UCSD-AML1 (cell line): ENCODE data around the gene CEP72.
"Not testable (repeated sequence)": the region's sequence is repeated elsewhere in the genome, so short reads cannot be mapped to it uniquely, and the experiment has no call there.

Experiments
- DNase-seq: peaks from one replicate; lab custom pipeline; 2025; ENCODE audit not compliant: unreplicated experiment; lab: John Stamatoyannopoulos, UW

Gene CEP72

DNA sequence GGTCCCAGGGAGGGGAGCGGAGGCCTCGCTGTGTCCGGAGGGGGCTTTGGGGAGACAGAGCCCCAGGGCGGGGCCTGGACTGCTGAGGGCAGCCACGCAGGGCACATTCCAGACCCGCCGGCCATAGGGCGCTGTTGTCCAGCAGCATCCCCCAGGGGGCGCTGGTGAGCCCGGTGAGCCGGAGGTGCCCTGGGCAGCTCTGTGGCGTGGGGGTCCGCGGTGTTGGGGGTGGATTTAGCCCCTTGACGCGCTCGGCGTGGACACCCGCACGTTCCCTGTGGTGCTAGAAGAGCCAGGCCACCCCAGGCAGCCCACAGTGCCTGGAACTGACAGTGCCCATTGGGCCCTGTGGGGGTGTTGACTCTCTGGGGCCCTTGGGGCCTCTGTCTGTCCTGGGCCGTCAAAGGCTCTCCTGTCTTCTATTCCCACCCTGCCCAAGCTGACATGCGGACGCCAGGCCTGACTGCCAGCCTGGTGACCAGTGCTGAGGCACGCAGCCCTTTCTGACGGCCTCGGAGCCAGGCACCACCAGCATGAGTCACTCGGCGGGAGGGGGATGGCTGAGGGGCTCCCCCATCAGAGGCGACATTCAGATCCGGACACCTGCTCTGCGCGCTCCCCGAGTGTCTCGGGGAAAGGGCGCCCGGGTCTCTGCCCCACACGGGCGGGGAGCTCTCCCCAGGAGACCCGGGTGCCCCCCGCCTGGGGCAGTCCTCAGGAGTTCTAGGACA, 57.1 kb downstream of the CEP72 start:
- no peak for DNase-seq

DNA sequence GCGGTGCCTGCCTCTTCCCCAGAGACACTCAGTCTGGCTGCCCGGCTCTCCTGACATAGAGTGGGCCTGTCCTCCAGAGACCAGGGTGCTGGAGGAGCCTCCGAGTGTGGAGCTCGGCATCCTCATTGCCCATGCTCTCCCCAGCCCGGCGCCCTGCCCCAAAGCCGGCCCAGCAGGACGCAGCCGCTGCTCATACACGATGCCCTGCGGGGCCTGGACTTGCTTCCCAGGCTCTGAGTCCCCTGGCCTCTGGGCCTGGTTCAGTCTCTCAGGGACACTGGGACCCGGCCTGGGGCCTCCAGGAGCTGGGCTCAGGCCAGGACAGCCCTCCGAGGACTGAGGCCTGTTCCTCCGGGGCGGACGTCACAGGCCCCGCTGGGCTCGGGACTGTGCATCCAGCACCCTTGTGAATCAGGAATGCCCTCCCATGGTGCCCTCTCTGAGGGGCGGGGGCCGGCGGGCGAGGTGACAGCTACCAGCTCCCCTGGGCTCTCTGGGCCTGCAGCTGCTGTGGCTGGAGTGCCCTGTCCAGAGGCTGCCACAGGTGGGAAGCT, 57.8 kb downstream of the CEP72 start:
- no peak for DNase-seq

DNA sequence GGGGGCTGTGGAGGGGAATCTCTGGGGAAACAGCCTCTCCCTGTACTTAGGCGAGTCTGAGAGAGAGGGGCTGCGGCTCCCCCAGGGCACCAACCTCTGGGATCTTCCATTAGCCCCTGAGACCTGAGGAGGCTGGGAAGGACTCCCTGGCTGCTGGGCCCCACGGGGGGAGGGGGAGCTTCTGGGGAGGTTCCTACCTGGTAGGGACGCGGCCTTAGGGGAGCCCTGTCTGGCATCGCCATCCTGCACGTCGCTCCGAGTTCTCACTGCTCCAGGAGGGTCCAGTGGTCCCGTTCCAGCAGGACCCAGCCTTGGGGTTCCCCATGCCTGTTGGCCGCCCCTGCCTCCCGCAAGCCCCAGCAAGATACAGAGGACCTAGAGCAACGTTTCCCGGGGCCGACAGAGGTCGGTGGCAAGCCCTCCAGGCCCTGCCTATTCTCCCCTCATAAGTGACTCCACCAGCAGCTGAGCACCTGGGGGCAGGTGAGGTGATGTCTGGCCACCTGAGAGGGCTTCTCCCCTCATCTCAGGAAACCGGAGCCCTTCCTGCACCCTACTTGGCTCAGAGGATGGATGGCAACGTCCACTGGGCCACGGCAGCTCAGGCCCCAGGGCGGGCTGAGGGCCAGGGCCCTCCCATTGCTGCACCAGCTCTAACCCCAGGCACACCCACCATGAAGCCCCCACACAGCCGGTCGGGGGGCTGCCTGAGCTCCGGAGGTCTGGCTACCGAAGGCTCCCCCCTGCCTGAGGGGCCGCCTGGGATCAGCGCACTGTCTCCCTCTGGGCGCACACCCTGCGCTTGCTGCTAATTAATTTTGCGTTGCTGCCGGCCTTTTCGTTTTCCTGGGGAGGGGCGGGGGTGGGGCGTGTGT, 58.5 kb downstream of the CEP72 start:
- no peak for DNase-seq

DNA sequence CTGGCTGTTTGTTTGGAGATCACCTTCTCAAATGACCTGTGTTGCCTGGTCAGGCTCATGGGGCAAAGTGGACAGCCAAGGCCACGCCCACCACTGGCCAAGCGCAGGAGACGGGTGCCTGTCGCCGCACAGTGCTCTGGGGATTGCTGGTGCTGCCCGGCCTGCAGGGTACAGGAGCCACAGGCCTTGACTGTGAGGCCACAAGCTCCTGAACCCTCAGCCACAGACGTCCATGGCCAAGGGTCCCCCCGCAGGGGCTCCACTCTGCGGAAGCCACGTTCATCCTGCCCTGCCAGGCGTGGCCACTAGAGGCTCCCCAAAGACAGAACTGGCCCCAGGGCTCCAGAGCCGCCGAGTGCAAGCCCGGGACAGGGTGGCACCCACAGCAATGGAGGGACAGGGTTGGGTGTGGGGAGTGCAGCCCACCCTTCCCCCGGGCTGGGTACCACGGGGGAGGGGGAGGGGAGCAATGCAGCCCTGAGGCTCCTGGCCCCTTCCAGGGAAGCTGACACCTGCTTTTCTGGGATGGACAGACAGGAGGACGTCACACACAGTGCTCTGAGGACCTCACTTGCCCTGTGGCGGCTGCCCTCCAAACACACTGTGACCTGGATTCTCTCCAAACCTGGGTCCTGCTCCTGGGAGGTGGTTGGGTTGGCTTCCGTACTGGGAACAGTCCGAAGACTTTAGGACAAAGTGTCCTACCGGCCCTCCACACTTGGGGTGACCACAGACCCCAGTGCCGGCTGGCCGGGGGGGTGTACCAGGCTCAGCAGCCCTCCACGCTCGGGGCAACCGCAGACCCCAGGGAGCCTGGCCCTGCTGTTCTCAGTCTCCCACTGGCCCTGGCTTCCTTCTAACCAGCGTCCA, 59.6 kb downstream of the CEP72 start:
- peak; percentile 58 for DNase-seq

DNA sequence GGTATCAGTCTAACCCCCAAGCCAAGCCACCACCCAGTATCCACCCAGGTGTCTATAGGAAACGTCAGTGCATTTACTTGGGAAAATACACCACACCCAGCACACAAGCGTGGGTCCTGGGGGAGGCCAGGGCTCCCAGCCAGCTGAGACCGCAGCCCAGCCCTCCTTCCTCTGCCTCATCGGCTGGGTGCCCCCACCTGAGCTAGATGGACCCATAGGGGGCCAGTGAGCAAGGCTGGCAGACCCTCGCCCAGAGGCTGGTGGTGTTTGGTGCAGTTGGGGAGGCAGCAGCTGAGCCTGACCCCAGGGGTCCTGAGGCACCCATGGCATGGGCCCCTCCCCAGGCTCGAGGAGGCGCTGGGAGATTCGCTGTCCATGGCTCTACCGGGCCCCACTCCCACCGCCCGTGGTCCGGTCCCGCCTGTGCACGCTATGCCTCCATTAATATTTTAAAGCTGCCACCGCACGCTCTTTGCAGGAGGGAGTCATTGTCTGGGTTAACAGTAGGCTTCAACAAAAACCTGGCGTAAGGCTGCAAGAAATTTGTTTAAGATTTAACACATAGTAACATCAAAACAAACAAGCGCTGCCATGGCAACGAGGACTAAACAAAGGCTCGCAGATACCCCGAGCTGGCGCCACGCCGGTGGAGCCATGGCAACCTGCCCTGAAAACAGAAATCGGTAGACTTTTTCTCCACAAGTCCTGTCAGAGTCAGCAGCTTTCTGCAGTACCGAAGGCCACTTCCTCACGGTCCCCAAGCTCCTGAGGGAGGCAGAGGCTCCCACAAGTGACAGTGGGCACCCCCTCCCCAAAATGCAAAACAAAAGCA, 60.4 kb downstream of the CEP72 start:
- no peak for DNase-seq

DNA sequence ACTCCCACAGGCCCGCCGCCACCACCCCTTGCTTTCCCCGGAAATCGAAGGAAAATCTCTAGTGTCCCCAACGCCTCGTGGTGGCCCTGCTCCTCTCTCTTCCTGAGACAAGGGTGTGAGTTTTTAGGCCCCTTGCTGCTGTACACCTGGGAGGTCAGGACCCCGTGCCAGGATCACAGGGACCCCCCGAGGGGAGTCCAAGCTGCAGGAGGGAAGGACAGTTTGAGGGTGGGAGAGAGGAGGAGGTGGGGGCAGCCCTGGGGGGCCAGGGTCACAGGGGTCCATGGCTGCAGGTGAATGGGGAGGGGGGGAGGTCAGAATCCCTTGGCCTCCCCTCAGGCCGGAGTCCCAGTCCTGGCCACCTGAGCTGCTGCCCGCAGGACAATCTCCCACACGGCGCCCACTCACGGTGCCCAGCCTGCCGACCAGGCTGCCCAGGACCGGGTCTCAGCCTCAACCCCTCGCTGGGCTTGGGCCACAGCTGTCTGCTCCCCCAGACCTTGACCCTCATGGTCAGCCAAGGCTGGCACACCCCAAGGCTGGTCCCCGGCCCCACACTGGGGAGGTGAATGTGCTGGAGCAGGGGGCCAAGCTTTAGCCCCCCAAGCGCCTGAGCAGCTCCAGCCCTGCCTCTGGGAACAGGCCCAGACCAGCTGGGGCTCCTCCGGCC, 61.2 kb downstream of the CEP72 start:
- DNase-seq = no peak

DNA sequence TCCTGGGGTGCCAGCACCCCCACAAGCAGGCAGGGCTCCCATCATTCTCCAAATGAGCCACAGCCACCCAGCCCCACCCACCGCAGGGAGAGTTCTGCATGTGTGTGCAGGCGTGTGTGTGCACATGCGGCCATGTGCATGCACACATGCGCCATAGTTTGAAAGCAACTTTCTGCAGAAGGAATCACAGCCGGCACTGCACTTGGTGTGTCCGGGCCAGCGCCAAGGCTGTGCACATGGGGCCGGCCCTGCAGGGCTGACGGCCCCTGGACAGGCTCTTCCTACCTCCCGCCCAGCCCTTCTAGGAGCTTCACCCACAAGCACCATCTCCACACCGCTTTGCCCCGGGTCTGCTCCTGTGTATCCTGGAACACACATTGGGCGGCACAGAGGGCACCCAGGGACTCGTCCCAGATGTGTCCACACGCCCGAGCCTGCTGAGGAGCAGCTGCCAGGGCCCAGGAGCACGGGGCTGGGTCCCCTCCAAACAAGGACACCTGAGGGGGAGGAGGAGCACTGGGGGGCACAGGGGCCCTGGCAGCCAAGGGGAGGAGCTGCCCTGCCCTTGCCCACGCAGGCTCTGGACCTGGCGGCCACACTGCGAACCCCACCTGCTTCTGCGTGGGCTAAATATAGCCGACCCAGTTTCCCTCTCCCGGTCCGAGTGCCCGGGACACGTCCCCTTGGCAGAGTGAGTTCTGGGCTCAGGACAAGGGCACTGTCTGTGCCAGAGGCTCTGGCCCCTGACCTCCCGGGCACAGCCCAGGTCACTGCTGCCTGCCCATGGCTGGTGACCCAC, 61.9 kb downstream of the CEP72 start:
- no peak for DNase-seq

DNA sequence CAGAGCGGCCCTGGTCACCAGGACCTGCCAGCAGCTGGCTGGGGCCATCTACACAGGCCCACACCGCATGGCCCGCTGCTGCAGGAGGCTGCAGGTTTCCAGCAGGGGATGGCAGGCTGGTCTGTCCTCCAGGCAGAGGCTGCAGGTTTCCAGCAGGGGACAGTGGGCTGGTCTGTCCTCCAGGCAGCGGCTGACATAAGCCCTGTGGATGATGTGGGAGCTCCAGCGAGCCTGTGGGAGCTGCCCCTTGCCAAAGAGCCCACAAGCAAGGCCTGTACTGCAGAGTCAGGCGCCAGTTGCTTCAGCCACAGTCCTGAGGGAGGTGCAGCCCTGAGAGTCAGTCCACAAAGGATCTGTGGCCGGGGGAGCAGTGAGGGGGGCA, 62.5 kb downstream of the CEP72 start:
- DNase-seq = no peak

DNA sequence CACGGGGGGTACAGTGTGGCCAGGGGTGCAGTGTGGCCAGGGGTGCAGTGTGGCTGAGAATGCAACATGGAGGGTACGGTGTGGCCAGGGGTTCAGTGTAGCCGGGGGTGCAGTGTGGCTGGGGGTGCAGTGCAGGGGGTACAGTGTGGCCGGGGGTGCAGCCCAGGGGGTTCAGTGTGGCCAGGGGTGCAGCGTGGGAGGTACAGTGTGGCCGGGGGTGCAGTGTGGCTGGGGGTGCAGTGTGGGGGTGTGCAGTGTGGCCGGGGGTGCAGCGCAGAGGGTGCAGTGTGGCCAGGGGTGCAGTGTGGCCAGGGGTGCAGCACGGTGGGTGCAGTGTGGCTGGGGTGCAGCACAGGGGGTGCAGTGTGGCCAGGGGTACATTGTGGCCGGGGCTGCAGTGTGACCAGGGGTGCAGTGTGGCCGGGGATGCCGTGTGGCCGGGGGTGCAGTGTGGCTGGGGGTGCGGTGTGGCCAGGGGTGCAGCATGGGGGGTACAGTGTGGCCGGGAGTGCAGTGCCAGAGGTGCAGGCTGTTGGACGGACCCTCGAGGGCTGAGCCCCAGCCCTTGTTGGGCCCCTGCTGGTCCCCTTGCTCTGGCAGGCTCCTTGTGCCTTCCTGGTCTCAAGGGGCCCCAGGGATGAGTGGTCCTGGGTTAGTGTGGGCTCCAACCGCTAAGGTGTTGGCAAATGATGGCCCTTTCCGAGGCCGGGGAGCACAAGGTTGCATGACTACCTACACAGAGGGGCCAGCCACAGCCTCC, 63.2 kb downstream of the CEP72 start:
- DNase-seq = no peak

DNA sequence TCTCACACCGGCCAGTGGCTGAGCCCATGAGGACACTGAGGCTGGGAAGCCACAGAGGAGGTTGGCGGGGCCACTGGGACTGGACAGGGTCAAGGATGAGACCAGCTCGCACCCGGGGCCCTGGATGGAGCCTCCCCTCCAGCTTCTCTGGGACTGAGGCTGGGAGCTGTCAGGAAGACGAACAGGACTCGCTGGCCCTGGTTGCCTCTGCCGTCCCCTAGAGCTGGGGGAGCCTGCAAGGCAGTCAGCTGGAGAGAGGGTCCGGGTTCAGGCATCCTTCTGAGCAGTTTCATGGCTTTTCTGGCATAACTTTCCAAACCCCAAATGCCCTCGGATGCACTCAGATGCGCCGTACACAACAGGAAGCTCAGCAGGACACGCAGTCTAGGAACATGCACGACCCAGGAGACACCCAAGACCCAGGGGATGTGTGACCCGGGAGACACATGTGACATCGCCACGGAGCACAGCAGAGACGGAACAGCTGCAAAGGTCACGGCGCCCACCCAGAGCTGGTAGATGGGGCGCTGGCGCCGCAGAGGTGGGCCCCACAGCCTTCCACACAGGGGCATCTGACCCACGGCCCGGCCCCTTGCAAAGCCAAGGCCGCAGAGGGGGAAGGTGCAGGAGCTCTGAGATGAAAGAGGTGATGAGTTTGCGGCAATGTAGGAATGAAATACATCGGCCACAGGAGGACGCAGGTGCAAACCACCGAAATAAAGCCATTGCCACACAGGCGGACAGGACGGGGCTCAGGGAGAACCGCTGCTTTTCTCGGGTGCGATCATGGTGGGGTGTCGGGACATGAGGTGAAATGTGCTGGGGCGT, 63.9 kb downstream of the CEP72 start:
- no peak for DNase-seq

DNA sequence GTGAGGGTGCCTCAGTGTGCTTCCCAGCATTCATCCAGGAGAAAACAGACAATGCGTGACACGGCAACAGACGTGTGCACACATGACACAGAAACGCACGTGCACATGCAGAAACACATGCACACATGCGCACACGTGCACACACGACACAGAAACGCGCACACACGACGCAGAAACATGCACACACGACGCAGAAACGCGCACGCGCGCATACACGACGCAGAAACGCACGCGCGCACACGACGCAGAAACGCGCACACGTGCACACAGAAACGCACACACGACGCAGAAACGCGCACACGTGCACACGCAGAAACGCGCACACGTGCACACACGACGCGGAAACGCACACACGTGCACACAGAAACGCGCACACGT, 64.5 kb downstream of the CEP72 start:
- no peak for DNase-seq

DNA sequence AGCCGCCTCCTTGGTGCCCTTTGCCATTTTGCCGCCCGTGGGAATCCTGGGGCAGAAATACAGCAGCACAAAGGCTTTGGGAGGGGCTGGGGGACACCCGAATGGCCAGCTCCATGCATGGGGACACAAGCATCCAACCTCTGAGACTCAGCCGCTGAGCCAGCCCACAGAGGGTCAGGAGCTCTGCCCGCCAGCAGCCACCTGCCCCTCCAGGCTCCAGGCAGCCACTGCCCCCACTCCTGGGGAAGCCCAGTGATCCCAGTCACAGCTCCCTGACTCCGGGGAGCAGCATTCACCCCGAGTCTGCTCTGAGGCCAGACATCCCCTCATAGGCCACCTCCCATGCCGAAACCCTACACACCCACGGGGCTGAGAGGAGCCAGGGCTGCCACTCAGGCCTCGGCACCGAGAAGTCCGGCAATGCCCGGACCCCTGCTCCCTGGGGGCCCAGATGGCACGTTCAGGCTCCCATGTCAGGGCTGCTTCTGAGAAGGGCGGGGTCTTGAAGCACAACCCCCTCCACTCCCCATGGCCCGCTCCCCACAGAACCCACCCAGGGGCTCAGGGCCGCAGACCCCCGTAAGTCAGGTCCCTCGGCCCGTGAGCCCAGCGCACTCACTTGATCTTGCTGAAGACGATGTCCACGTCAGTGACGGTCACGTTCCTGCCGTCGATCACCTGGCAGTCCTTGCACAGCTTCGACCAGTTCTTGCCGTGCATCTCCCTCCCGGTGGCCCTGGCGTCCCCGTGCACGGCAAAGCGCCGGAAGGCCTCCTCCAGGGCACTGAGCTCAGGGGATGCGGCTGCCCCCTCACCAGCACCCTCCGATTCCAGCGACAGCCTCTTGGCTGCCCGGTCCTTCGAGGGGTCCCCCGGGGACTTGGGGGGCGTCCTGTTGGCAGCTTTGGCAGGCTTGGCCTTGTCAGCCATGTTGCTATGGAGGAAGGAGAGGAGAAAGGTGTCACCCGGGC, 65.3 kb downstream of the CEP72 start:
- DNase-seq = no peak

DNA sequence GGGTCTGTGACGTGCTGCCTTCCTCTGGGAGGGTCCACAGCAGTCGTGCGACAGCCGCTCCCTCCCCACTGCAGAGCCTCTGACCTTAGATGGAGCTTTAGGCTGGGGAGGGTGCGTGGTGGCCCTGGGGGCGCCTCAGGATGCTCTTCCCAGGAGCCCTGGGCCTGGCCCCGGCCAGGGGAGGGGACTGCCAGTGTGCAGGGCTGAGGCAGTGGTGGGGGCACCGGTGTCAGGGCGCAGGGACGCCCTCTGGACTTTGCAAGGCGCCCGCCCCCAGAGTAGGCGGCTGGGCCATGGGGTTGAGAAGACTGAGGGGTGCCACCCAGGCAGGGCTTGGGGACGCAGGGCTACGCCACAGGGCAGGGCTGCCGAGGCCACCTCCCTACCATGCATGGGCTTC, 66.4 kb downstream of the CEP72 start:
- DNase-seq = not testable (repeated sequence)

DNA sequence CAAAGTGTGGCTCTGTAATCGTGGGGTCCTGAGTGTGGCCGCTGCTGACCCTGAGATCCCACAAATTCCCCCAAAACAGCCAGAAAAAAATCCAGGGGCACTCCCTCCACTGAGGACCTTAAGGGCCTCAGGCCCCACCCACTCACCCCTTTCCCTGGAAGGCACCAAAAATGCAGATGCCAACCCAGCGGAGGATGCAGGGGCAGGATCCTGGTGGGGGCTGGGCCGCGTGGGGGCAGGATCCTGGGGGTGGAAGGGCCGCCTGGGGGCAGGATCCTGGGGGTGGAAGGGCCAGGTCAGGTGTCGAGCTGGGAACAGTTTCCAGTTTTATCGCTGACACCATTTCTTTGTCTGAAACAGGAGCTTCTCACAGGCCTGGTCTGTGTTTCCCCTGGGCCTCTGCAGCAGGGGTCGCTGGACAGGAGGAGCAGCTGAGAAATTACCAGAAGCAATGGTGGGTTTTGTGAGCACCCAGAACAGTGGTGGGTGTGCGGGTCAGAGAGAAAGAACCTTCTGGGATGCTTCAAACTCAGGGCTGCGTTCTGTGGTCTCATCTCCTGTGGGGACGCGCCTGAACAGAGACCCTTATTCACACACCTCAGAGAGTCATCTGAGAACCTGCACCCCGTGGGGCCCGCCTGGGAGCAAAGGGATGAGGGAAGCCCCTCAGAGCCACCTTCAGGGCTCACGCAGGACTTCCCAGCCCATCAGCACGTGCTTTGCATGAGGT, 67.2 kb downstream of the CEP72 start:
- not testable (repeated sequence) for DNase-seq

DNA sequence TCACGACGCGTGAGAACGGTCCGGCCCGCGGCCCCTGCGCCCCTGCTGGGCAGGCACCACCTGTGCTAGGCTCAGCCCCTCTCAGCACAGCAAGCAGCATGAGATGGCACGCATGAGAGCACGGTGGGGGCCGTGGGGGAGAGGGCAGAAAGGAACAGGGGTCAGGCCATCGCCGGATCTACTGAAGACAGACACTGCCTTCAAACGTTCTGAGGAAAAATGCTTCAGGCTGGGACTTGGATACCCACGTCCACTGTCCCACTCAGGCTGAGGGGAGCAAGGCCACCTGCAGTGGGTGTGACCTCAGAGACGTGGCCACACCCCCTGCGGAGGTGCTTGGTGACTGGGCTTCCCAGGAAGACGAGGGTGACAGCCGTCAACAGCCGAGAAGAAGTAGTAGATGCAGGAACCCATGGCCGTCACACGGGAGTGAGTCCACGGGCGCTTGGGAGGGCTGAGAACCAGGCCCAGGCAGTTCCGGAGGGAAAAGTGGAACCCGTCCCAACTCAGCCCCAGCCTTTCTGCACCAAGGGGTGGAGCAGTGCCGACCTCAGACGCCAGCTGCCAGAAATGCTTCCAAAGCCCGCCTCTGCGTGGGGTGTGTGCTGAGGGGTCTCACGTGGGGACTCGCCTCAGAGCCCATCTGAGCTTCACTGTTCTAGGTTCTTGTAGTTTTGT, 68.1 kb downstream of the CEP72 start:
- not testable (repeated sequence) for DNase-seq
